VCaP (cell line): ENCODE results near the gene HDAC9.
A peak's percentile ranks its signal among the peaks of the same experiment; 100 is the strongest.

Source experiments
- H3K27ac ChIP-seq: fragments of 450-650 bp; 2 replicates; pipeline ENCODE4 v1.5.1; 2017
- TF ChIP-seq, protein P1 (sequence below): fragments of 450-650 bp; conservative IDR thresholded peaks from 2 replicates; pipeline ENCODE4 v1.5.1; 2017; ENCODE audit warnings: mild to moderate bottlenecking, moderate library complexity

HDAC9 gene

DNA sequence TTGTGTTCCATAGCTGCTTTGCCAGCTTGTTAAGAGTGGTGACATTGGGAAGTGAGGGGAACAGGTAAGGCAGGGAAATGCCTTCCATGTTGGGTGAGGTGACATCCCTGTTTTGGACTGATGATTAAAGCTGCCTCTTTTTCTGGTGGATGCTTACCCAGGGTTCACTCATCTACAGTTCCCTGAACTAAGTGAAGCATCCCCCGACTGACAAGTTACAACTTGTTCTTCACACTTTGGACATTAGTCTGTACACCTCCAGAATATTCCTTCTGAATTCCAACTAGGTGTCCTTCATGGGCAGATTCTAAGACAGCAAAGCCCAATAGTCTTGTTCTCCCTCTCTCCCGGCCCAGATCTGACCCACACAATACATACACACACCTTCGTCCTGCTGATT is 63.4 kb downstream of the HDAC9 start:
- TF ChIP-seq, protein P1, sequence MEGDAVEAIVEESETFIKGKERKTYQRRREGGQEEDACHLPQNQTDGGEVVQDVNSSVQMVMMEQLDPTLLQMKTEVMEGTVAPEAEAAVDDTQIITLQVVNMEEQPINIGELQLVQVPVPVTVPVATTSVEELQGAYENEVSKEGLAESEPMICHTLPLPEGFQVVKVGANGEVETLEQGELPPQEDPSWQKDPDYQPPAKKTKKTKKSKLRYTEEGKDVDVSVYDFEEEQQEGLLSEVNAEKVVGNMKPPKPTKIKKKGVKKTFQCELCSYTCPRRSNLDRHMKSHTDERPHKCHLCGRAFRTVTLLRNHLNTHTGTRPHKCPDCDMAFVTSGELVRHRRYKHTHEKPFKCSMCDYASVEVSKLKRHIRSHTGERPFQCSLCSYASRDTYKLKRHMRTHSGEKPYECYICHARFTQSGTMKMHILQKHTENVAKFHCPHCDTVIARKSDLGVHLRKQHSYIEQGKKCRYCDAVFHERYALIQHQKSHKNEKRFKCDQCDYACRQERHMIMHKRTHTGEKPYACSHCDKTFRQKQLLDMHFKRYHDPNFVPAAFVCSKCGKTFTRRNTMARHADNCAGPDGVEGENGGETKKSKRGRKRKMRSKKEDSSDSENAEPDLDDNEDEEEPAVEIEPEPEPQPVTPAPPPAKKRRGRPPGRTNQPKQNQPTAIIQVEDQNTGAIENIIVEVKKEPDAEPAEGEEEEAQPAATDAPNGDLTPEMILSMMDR: no peak

GRCh38 chr7:18559756-18560155 is 64.2 kb downstream of the HDAC9 start:
- H3K27ac ChIP-seq: no peak overlapping the region
- TF ChIP-seq, protein P1: no peak

More for the DNA sequence above, 63.4 kb downstream of the HDAC9 start:
- H3K27ac ChIP-seq: no peak overlapping the region

DNA sequence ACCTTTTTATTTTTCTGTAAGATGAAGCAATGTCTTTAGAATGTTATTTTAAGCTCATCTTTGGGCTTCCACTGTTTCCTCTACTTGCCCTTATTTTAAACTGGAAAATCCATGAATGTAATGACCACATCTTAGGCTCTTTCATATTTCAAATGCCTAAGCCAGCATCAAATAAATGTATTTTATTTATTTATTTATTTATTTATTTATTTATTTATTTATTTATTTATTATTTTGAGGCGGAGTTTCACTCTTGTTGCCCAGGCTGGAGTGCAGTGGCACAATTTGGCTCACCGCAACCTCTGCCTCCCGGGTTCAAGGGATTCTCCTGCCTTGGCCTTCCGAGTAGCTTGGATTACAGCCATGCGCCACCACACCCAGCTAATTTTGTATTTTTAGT is 69.2 kb downstream of the HDAC9 start:
- H3K27ac ChIP-seq: no peak overlapping the region
- TF ChIP-seq, protein P1: no peak

GRCh38 chr7:18565337-18565736 is 69.8 kb downstream of the HDAC9 start:
- H3K27ac ChIP-seq: no peak overlapping the region

DNA sequence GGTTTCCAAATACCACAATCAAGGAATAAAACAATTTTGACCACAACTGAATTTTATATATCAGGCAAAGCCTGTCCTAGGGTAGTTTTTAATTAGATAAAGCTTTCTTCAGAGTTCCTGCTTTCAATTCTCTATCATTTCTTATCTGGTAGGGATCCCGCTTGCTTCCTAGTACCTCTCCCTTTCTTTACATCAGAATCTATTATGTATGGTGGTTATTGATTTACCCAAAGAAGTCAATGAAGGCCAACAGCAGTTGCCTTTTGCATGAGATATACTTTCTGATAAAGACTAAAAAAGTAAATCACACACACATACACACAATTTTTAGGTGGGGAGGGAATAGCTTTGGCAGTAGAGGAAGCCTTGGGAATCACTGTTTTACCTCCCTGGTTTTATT is 70.7 kb downstream of the HDAC9 start:
- TF ChIP-seq, protein P1: no peak
- H3K27ac ChIP-seq: no peak overlapping the region

More at GRCh38 chr7:18565337-18565736, 69.8 kb downstream of the HDAC9 start:
- TF ChIP-seq, protein P1: no peak

- TF ChIP-seq, protein P1: no peak
- H3K27ac ChIP-seq: no peak overlapping the region
Observed at GRCh38 chr7:18566829-18567228, 71.3 kb downstream of the HDAC9 start.

- TF ChIP-seq, protein P1: no peak
- peak overlapping the region; percentile 56 for H3K27ac ChIP-seq
Observed at GRCh38 chr7:18570441-18570840, 74.9 kb downstream of the HDAC9 start.
